ENCODE results near the gene FOXL2. TPM values are rescaled to one million over a fixed set of nuclear protein-coding genes. Genes with fewer than 3 reads are reported as not detected.

The FOXL2 gene
- total RNA-seq, 1 donor from 2014 or later: not detected

DNA sequence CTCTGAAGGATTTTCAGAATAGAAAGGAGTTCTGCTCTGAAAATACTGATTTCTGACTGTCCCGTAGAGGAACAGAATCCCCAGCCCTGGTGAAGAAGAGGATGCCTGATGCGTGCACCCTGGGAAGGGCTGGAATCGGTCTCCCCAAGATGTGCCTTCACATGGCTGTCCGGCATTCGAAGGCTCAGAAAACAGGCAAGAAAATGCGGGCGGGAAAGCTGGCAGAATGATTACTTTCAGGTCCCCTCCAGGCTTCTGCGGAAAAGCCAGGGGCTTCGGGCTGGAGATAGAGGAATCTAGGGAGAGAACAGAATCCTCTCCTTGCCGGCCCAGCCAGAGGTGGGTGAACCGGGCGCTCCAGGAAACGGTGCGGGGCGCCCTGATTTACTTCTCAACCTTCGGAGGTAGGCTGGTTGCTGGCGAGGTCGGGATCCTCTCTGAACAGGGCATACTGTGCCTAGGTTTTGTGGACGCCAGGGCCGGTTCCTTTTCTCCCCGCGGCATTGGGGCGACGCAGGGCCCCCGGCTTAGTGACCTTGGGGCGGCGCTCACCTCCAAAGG lies 2.6 kb upstream of the FOXL2 start:
- H3K27me3 Mint-ChIP-seq (ENCODE audit: low read depth): peaks cover 94% of the 10 kb centered on the region
- H3K36me3 Mint-ChIP-seq: no peaks in the 10 kb centered on the region
- no peak for TF ChIP-seq CTCF (IDR thresholded peaks at IDR 0.05; ENCODE audit: unreplicated experiment)
- H3K4me3 Mint-ChIP-seq: no peak overlapping the region
- peaks cover 15% of the 10 kb centered on the region for H3K4me1 Mint-ChIP-seq
- no peak overlapping the region for H3K27ac Mint-ChIP-seq
- no peak for DNase-seq (ENCODE audit: low spot score in 2 of 2, unreplicated experiment in 2 of 2)
- no peaks in the 10 kb centered on the region for H3K9me3 Mint-ChIP-seq

DNA sequence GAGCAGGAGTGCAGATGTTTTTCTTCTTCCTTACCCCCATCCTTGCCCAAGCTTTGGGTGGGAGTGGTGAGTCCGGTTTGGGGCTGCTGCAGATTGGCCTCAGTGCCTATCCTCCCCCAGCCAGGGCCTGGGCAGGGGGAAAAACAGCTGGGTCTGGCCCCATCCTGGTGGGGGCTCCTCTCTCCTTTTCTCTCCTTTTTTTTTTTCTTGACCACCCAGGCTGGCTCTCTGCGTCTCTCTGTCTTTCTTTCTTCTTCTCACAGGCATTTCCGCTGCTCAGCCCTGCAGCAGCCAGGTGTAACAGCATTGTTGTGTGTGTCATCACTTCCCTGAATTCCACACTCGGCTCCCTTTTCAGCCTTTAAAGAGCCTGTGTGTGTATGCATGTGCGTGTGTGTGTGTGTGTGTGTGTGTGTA lies 2.1 kb upstream of the FOXL2 start:
- no peaks in the 10 kb centered on the region for H3K9me3 Mint-ChIP-seq

DNA sequence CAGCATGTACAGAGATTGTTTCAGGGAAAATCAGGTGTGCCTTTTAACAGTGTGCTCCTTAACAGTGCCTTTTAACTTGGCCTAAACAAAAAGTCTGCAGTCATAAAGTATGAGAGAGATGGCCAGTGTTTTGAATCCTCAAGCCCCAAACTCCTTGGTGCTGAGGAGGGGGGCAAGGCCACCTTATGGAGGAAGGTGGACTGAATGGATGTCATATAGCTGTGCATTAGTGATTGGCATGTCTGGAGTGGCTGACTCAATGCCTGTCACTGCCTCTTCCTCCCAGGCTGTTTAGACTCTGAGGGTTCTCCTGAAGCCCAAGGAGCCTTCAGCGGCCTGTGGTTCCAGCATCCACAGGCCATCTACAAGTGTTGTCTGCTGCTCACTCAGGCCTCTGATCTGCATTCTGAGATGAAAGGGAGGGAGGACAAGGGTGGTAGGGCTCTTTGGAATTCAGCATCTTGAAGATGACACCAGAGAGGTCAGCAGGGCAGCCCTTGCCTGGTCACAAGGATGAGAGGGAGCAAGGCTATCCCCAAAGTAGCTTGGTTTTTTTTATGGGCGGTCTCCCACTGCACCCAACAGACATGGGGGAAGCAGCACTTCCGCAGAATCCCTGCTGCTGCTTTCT lies 1.5 kb upstream of the FOXL2 start:
- TF ChIP-seq CTCF (IDR thresholded peaks at IDR 0.05; ENCODE audit: unreplicated experiment): no peak
- no peak for DNase-seq (ENCODE audit: low spot score in 2 of 2, unreplicated experiment in 2 of 2)
- H3K27ac Mint-ChIP-seq: no peak overlapping the region
- H3K4me3 Mint-ChIP-seq: no peak overlapping the region
- no peaks in the 10 kb centered on the region for H3K36me3 Mint-ChIP-seq
- H3K27me3 Mint-ChIP-seq (ENCODE audit: low read depth): peaks cover 94% of the 10 kb centered on the region
- peaks cover 15% of the 10 kb centered on the region for H3K4me1 Mint-ChIP-seq
- H3K9me3 Mint-ChIP-seq: no peaks in the 10 kb centered on the region

More for the DNA sequence above, 2.1 kb upstream of the FOXL2 start:
- DNase-seq (ENCODE audit: low spot score in 2 of 2, unreplicated experiment in 2 of 2): no peak
- Mint-ChIP-seq H3K27ac (no peak overlapping the region), H3K36me3 (no peaks in the 10 kb centered on the region), H3K27me3 (ENCODE audit: low read depth) (peaks cover 94% of the 10 kb centered on the region), H3K4me1 (peaks cover 15% of the 10 kb centered on the region), H3K4me3 (no peak overlapping the region)
- no peak for TF ChIP-seq CTCF (IDR thresholded peaks at IDR 0.05; ENCODE audit: unreplicated experiment)

DNA sequence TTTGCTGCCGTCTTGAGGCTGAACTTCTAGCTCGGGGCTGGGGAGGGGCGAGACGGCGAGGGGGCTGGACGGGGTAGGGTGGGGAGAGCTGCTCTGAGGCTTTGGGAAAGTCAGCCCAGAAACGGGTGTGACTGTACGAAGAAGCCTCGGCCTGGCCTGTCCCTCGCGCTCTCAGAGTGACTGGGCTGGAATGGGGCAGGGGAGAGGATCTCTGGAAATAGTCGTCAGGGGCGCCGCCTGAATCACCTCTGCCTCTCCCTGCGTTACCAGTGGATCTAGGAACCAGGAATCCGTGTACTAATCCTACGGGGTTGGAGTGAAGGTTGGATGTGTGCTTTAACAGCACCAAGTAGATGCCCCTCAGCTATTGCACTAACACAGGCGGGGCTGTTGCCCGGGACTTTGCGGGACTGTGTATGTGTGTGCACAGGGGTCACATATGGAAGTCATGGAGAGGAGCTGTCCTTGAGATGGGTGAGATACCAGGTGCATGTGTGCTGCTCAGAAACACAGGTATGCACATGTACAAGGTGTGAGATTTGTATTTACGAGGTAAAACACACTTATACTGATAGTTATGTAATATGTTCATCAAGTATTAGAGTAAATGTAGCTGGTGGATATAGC lies 671 bp upstream of the FOXL2 start:
- H3K36me3 Mint-ChIP-seq: no peaks in the 10 kb centered on the region
- DNase-seq (ENCODE audit: low spot score in 2 of 2, unreplicated experiment in 2 of 2): no peak

More for the DNA sequence above, 671 bp upstream of the FOXL2 start:
- H3K9me3 Mint-ChIP-seq: no peaks in the 10 kb centered on the region
- peaks cover 94% of the 10 kb centered on the region for H3K27me3 Mint-ChIP-seq (ENCODE audit: low read depth)
- no peak for TF ChIP-seq CTCF (IDR thresholded peaks at IDR 0.05; ENCODE audit: unreplicated experiment)
- no peak overlapping the region for H3K27ac Mint-ChIP-seq
- peak overlapping the region; percentile 59 for H3K4me3 Mint-ChIP-seq
- peaks cover 15% of the 10 kb centered on the region for H3K4me1 Mint-ChIP-seq
